HCT116 (cell line): Measurements from ENCODE around the gene TSPAN7.

Experiments used
- CTCF ChIP-seq, 3 experiments: fragments of 200-600 bp in 1 of 3; sonication (generic) in 1 of 3; IDR thresholded peaks in 2 of 3; conservative IDR thresholded peaks in 1 of 3; 2 replicates each; pipeline ENCODE4 v1.5.1; 2012 to 2017; ENCODE audit warnings: low read depth in 2 of 3, low read length in 2 of 3, antibody characterized with exemption in 1 of 3, borderline replicate concordance in 1 of 3, control low read depth in 1 of 3, mild to moderate bottlenecking in 1 of 3, mixed read lengths in 1 of 3, mixed run types in 1 of 3, moderate library complexity in 1 of 3; ENCODE audit not compliant: insufficient read depth in 1 of 3
- EZH2 ChIP-seq: fragments of 200-600 bp; sonication (generic); IDR thresholded peaks from 2 replicates; pipeline ENCODE4 v1.6.1; 2017; ENCODE audit warnings: antibody characterized with exemption, mixed run types
- EZH2phosphoT487 ChIP-seq: fragments of 200-600 bp; IDR thresholded peaks from 2 replicates; pipeline ENCODE4 v1.6.1; 2018; ENCODE audit warnings: antibody characterized with exemption, borderline replicate concordance
- FOSL1 ChIP-seq: IDR thresholded peaks from 2 replicates; pipeline ENCODE4 v1.6.1; 2012; ENCODE audit warnings: low read depth
- JUND ChIP-seq: IDR thresholded peaks from 2 replicates; pipeline ENCODE4 v1.6.1; 2012
- MAX ChIP-seq: IDR thresholded peaks from 2 replicates; pipeline ENCODE4 v1.6.1; 2012
- POLR2A ChIP-seq: IDR thresholded peaks from 2 replicates; pipeline ENCODE4 v1.7.0; 2011; ENCODE audit warnings: borderline replicate concordance; ENCODE audit not compliant: insufficient read depth, insufficient read length; ENCODE audit errors: extremely low read depth
- POLR2AphosphoS5 ChIP-seq: IDR thresholded peaks from 2 replicates; pipeline ENCODE4 v1.6.1; 2011; ENCODE audit warnings: mild to moderate bottlenecking, low read depth, low read length, moderate library complexity
- RAD21 ChIP-seq: IDR thresholded peaks from 2 replicates; pipeline ENCODE4 v1.6.1; 2012; ENCODE audit warnings: low read depth, mild to moderate bottlenecking
- REST ChIP-seq: IDR thresholded peaks from 2 replicates; pipeline ENCODE4 v1.6.1; 2012; ENCODE audit warnings: low read depth
- YY1 ChIP-seq: IDR thresholded peaks from 2 replicates; pipeline ENCODE4 v1.6.1; 2011; ENCODE audit warnings: low read length, low read depth, moderate library complexity, mild to moderate bottlenecking; ENCODE audit not compliant: insufficient replicate concordance; ENCODE audit errors: extremely low read depth

GRCh38 chrX:38583181-38583580 lies 21.8 kb downstream of the TSPAN7 start:
- TF ChIP-seq CTCF (IDR thresholded peaks at IDR 0.05 in 2 of 3, conservative IDR thresholded peaks at IDR 0.05 in 1 of 3; ENCODE audit: borderline replicate concordance in 1 of 3, insufficient read depth in 1 of 3, low read depth in 2 of 3, low read length in 2 of 3) (no peak), EZH2 (no peak), FOSL1 (no peak), POLR2A (no peak), MAX (no peak), YY1 (no peak), REST (no peak), POLR2AphosphoS5 (no peak), JUND (no peak), EZH2phosphoT487 (no peak), RAD21 (no peak)
